Stimulated activated CD4-positive, alpha-beta T cell treated with anti-CD3 and anti-CD28 coated beads, TNF-alpha, amount 100 ng/mL, for 1 hour (primary cell): ENCODE data around the gene EIF5B.

Experiments used
- DNase-seq, 3 donors: peaks; one replicate each; pipeline ENCODE4 v3.0.0-alpha.2; 2020; ENCODE audit warnings: low read depth in 3 of 3, low spot score in 1 of 3

EIF5B gene

GRCh38 chr2:99404797-99405669, 67.8 kb downstream of the EIF5B start:
- no peak for DNase-seq

GRCh38 chr2:99406137-99406536, 68.9 kb downstream of the EIF5B start:
- DNase-seq = no peak

GRCh38 chr2:99410276-99410675, 73.1 kb downstream of the EIF5B start:
- DNase-seq = no peak

- no peak for DNase-seq
Measured at GRCh38 chr2:99414566-99414965, 77.4 kb downstream of the EIF5B start.

GRCh38 chr2:99417396-99417795, 80.2 kb downstream of the EIF5B start:
- no peak for DNase-seq

GRCh38 chr2:99420031-99420430, 82.8 kb downstream of the EIF5B start:
- DNase-seq = no peak

GRCh38 chr2:99420751-99421299, 83.6 kb downstream of the EIF5B start:
- no peak for DNase-seq

- no peak for DNase-seq
Measured at GRCh38 chr2:99421469-99421868, 84.3 kb downstream of the EIF5B start.

GRCh38 chr2:99422599-99422998, 85.4 kb downstream of the EIF5B start:
- DNase-seq = no peak

GRCh38 chr2:99424371-99424770, 87.2 kb downstream of the EIF5B start:
- no peak for DNase-seq

GRCh38 chr2:99425022-99425421, 87.8 kb downstream of the EIF5B start:
- DNase-seq = no peak

GRCh38 chr2:99430614-99431291, 93.6 kb downstream of the EIF5B start:
- DNase-seq = no peak

- DNase-seq = no peak
Measured at GRCh38 chr2:99431587-99432275, 94.5 kb downstream of the EIF5B start.

GRCh38 chr2:99433340-99433739, 96.2 kb downstream of the EIF5B start:
- no peak for DNase-seq

- DNase-seq = no peak
Measured at GRCh38 chr2:99436874-99437273, 99.7 kb downstream of the EIF5B start.

- no peak for DNase-seq
Measured at GRCh38 chr2:99439971-99440505, 102.8 kb downstream of the EIF5B start.

- DNase-seq = no peak
Measured at GRCh38 chr2:99442837-99443236, 105.6 kb downstream of the EIF5B start.

- no peak for DNase-seq
Measured at GRCh38 chr2:99444222-99444621, 107.0 kb downstream of the EIF5B start.

- DNase-seq = no peak
Measured at GRCh38 chr2:99445065-99445464, 107.9 kb downstream of the EIF5B start.

- no peak for DNase-seq
Measured at GRCh38 chr2:99448556-99448955, 111.4 kb downstream of the EIF5B start.

- no peak for DNase-seq
Measured at GRCh38 chr2:99450199-99450598, 113.0 kb downstream of the EIF5B start.
